ENCODE results near the gene NECTIN4.
"Not testable (repeated sequence)": the region's sequence is repeated elsewhere in the genome, so short reads cannot be mapped to it uniquely, and the experiment has no call there.

Gene NECTIN4

DNA sequence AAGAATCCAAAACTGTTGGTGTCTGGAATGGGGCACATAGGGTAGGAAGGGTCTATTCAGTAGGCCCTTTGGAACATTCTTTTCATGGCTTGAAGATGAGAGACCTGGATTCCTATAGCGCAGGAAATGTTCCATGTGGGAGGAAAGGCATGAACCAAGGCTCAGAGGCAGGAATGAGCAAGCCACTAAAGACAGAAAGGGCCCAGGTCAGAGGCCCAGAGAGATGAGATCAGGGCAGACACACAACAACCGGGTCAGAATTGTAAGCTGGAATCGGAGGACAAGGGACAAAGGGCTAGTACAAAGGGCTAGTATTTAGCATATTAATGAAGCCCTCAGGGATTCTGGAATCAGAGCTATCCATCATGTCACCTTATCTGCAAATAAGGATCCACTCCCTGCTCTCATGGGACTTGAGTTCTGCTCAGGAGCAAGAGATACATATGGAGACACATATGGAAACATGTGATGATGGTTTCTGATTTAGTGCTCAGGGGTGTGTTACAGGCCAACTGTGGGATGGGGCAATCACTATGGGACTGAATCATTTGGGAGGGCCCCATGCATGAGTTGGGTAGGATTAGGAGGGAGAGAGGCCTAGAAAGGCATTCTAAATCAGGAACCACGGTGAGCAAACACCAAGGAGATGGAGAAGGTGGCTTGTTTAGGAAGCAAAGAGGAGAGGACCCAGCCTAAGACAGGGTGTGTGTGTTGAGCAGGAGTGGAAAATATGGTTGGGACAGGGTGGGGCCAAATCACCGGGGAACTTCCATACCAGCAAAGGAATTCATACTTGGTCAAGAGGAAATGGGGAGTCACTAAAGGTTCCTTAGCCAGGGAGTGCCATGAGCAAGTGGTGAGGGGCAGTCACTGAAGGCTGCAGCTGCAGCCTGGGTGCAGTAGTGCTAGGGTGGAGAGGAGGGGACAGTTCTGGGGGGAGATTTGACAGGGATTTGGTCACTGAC, 8.6 kb downstream of the NECTIN4 start:
- DNase-seq, result no peak

GRCh38 chr1:161079436-161080110, 9.8 kb downstream of the NECTIN4 start:
- no peak for DNase-seq

- DNase-seq, result no peak
These were observed 11.9 kb downstream of the NECTIN4 start for GRCh38 chr1:161077426-161077825.

DNA sequence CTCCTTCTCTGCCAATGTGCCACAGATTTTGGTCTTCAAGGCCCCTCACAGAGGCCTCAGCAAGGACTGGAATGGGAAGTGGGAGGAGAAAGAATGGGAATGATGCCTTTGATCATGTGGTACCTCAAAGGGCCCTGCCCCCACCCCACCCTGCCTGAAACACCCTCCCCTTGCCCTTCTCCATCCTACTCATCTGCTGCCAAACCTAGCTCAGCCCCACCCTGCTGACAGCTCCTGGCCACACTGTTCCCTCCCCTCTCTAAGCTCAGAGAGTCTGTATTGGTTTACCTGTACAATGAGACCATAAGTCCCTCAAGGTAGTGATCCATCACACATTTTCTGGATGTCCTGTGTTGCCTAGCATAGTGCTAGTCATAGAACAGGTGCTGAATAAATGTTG, 12.9 kb downstream of the NECTIN4 start:
- DNase-seq, result no peak

- DNase-seq, result no peak
These were observed 14.5 kb downstream of the NECTIN4 start for GRCh38 chr1:161074676-161075368.

- DNase-seq, result no peak
These were observed 15.8 kb downstream of the NECTIN4 start for GRCh38 chr1:161073474-161074121.

- DNase-seq, result no peak
These were observed 16.5 kb downstream of the NECTIN4 start for GRCh38 chr1:161072751-161073449.

GRCh38 chr1:161071886-161072371, 17.4 kb downstream of the NECTIN4 start:
- no peak for DNase-seq

DNA sequence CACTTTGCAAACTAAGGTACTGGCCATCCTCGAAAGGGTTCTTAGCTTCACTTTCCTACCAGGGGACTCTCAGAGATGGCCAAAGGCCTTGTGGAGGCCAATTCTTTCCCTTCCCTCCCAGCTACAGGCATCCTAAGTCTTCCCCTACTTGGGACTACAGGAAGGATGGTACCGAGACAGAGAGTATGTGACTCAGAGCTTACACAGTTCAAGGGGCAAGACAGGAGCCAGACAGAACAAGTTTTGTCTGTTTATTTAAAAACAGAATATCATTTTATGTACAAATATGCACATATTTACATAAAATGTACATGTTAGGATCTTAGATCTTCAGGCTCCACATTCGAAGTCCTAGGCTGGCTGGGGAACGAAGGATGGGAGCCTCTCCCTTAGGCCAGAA, 18.6 kb downstream of the NECTIN4 start:
- DNase-seq, result no peak

- DNase-seq, result no peak
These were observed 19.6 kb downstream of the NECTIN4 start, which contains the start of gene ARHGAP30 for GRCh38 chr1:161069731-161070270. Gene ARHGAP30, minus strand, starts transcription at chr1:161069891. Its CDS starts 267 bp downstream, at chr1:161069624.

DNA sequence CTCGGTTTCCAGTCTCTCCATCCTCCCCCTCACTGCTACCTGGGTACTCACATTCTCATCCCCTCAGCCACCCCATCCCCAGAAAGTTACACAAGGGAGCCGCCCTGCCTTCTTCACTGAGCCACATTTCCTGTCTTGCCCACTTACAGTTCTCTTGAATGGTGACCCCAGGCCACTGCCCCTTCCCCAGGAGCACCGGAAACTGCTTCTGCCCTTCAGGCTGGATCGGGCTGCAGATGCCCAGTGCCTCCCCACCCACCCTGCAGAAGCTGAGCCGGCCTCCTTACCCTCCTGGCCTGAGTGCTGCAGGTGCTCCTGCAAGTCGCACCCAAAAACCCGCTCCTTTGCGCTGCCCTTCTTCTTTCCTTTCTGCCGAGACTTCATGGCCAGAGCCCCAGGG, 20.1 kb downstream of the NECTIN4 start:
- DNase-seq, result no peak

- DNase-seq, result no peak
These were observed 20.8 kb downstream of the NECTIN4 start for GRCh38 chr1:161068306-161069234.

GRCh38 chr1:161066694-161067093, 22.7 kb downstream of the NECTIN4 start:
- DNase-seq, result no peak

- not testable (repeated sequence) for DNase-seq
These were observed 23.7 kb downstream of the NECTIN4 start for GRCh38 chr1:161065681-161066080.

- DNase-seq, result not testable (repeated sequence)
These were observed 25.4 kb downstream of the NECTIN4 start for GRCh38 chr1:161063936-161064335.

- DNase-seq, result no peak
These were observed 27.9 kb downstream of the NECTIN4 start for GRCh38 chr1:161061419-161061818.

DNA sequence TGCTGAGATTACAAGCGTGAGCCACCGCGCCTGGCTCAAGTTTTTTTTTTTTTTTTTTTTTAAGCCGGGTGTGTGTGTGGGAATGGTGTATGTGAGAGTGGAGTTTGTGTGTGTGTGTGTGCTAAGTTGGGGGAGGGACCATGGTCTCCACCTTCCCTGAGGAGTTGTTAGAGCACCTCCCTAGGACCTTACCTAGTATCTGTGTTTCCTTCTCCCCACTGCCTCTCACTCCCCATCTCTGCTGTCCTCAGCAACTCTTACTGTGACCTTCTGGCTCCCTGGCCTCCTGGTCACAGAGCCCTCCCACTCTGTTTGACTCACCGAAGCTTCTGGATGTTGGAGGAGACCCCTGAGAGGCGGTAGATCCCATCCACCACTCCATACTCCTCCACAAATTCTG, 30.1 kb downstream of the NECTIN4 start:
- no peak for DNase-seq

DNA sequence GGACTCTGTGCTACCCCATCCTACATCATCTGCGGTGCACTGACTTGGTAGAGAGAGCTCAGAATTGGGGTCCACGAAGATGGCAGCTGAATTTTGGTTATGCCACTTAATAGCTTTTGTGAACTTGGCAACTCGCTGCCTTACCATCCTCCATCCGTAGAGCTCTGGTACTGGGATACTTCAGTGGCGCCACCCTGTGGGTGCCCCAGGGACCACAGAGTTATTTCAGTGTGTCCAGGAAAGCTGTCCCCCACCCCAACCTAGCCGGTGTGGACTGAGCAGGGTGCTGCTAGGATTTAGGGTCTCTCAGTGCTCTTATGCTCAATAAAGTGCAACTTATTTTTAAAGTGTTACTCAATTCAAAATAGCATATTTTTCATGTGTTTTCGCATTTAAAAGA, 34.6 kb downstream of the NECTIN4 start:
- no peak for DNase-seq

GRCh38 chr1:161054232-161054631, 35.1 kb downstream of the NECTIN4 start:
- DNase-seq, result no peak

DNA sequence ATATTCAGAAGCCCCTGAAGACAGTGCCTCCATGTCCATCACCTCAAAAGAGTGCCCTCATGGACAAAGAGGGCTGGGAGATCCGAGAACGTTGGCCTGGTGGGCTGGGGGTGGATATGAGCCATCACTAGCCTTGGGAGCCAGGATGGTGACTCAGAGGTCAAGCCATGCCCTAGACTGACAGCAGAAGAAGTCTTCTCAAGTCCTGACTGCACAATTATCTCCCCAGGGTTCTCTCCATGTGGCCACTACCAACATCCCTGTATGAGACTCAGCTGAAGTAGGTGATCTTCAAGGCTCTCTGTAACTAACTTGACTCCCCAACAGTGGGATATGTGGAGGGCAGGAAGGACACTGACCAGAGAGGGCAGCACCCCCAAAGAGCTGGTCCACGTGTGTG, 36.5 kb downstream of the NECTIN4 start:
- no peak for DNase-seq

GRCh38 chr1:161051219-161051618, 38.1 kb downstream of the NECTIN4 start:
- no peak for DNase-seq
